ENCODE results near the gene PRDM16. TPM values are rescaled to one million over a fixed set of nuclear protein-coding genes. Genes with fewer than 3 reads are reported as not detected.

The PRDM16 gene
- total RNA-seq, 2 experiments from 2014 or later: not detected

- no TSS peak for BruUV-seq (replicated peaks)
Observed at GRCh38 chr1:3212453-3213355, 143.7 kb downstream of the PRDM16 start.

GRCh38 chr1:3213730-3214129, 144.7 kb downstream of the PRDM16 start:
- Histone ChIP-seq H3K4me3 (ENCODE audit: low read depth, low read length, poor library complexity, severe bottlenecking) (no peak overlapping the region), H3K4me2 (ENCODE audit: low read length) (no peak overlapping the region), H3K9me2 (ENCODE audit: insufficient read depth, low read length) (no peaks in the 10 kb centered on the region), H3K4me1 (ENCODE audit: insufficient read depth, low read length, poor library complexity, severe bottlenecking) (no peaks in the 10 kb centered on the region), H3K27ac (ENCODE audit: low read depth, low read length, poor library complexity, severe bottlenecking) (no peak overlapping the region), H3K9me3 (ENCODE audit: low read length) (no peaks in the 10 kb centered on the region), H2AFZ (ENCODE audit: low read length) (no peak overlapping the region), H3K79me2 (ENCODE audit: insufficient read depth, low read depth, low read length) (no peaks in the 10 kb centered on the region), H3K36me3 (ENCODE audit: insufficient read depth, low read length) (no peaks in the 10 kb centered on the region), H4K20me1 (ENCODE audit: insufficient read depth, low read length) (no peaks in the 10 kb centered on the region; the same call in 1 of the 2 replicates)
- intact Hi-C loops (cut with micrococcal nuclease; ENCODE audit: unreplicated experiment): no loop called here
- ChIA-PET POLR2A (no interaction called here), CTCF (ENCODE audit: unreplicated experiment) (no interaction called here)
- BruUV-seq (replicated peaks): no TSS peak
- TF ChIP-seq CTCF (conservative IDR thresholded peaks at IDR 0.05; ENCODE audit: low read length) (no peak), EZH2phosphoT487 (IDR thresholded peaks at IDR 0.05; ENCODE audit: borderline replicate concordance, low read depth, low read length) (no peak)
- DNase-seq (ENCODE audit: low spot score): no peak

More at GRCh38 chr1:3212453-3213355, 143.7 kb downstream of the PRDM16 start:
- TF ChIP-seq CTCF (conservative IDR thresholded peaks at IDR 0.05; ENCODE audit: low read length) (no peak), EZH2phosphoT487 (IDR thresholded peaks at IDR 0.05; ENCODE audit: borderline replicate concordance, low read depth, low read length) (no peak)
- no peak overlapping the region for H3K4me3 ChIP-seq (ENCODE audit: low read depth, low read length, poor library complexity, severe bottlenecking)
- intact Hi-C loops (cut with micrococcal nuclease; ENCODE audit: unreplicated experiment): no loop called here
- no peaks in the 10 kb centered on the region for H3K4me1 ChIP-seq (ENCODE audit: insufficient read depth, low read length, poor library complexity, severe bottlenecking)
- H3K9me2 ChIP-seq (ENCODE audit: insufficient read depth, low read length): no peaks in the 10 kb centered on the region
- POLR2A ChIA-PET: no interaction called here
- no peaks in the 10 kb centered on the region for H3K36me3 ChIP-seq (ENCODE audit: insufficient read depth, low read length)
- H3K4me2 ChIP-seq (ENCODE audit: low read length): no peak overlapping the region
- H3K79me2 ChIP-seq (ENCODE audit: insufficient read depth, low read depth, low read length): no peaks in the 10 kb centered on the region
- H2AFZ ChIP-seq (ENCODE audit: low read length): no peak overlapping the region
- no peak for DNase-seq (ENCODE audit: low spot score)
- H3K27ac ChIP-seq (ENCODE audit: low read depth, low read length, poor library complexity, severe bottlenecking): no peak overlapping the region
- no peaks in the 10 kb centered on the region; the same call in 1 of the 2 replicates for H4K20me1 ChIP-seq (ENCODE audit: insufficient read depth, low read length)
- CTCF ChIA-PET (ENCODE audit: unreplicated experiment): no interaction called here
- no peaks in the 10 kb centered on the region for H3K9me3 ChIP-seq (ENCODE audit: low read length)
